ENCODE data around the gene KIF14.
A peak's percentile ranks its signal among the peaks of the same experiment; 100 is the strongest.
"Not testable (repeated sequence)": the region's sequence is repeated elsewhere in the genome, so short reads cannot be mapped to it uniquely, and the experiment has no call there.

The KIF14 gene

DNA sequence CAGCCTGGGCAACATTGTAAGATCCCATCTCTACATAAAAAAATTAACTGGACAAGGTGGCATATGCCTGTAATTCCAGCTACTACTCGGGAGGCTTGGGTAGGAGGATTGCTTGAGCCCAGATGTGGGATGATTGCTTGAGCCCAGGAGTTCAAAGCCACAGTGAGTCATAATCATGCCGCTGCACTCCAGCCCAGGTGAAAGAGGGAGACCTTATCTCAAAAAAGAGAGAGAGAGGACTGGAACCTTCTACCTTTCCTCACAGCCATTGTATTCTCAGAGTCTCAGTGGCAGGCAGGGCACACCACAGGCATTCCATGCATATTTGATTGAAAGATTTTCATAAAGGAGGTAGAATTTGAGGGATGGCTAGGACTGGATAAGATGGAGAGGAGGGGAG lies 78.4 kb downstream of the KIF14 start:
- DNase-seq = no peak

DNA sequence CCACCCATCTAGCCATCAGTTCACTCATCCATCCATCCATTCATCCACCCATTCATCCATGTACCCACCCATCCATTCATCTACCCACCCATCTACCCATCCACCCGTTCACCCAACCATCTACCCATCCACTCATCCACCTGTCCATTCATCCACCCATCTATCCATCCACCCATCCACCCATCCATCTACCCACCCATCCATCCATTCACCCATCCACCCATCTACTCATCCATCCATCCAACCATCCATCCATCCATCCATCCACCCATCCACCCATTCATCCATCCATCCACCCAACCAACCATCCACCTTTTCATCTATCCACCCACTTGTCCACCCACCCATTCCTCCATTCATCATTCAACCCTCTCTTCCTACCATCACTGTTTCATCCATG lies 80.3 kb downstream of the KIF14 start:
- DNase-seq = no peak

DNA sequence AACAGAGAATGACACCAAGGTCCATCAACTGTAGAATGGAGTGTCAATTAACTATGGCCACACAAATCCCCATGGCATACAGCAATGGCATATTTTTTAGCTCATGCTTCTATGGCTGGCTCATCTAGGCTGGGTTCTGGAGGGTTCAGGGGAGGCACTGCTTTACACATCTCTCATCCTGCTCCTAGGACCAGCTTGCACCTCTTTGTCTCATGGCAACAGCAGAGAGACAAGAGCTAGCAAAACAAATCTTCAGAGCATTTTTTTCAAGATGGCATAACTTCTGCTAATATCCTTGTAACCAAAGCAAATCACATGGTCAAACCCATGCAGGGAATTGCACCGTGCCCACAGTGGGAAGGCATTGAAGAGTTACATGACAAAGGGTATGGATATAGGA lies 82.4 kb downstream of the KIF14 start:
- DNase-seq = no peak

DNA sequence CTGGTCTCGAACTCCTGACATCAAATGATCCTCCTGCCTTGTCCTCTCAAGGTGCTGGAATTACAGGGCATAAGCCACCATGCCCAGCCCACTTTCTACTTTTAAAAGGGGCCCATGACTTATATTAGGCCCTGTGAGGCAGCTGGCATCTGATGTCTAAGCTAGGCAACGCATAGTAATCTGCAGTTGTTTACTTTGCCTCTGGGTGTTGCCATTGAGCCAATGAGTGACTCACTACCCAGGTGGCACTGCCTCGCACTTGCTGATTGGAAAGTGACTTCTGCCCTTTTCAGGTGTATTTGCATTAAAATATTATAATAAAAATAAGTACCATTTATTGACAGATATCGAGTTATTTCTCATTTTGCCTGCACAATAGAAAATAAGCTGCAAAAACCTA lies 84.9 kb downstream of the KIF14 start:
- no peak for DNase-seq

DNA sequence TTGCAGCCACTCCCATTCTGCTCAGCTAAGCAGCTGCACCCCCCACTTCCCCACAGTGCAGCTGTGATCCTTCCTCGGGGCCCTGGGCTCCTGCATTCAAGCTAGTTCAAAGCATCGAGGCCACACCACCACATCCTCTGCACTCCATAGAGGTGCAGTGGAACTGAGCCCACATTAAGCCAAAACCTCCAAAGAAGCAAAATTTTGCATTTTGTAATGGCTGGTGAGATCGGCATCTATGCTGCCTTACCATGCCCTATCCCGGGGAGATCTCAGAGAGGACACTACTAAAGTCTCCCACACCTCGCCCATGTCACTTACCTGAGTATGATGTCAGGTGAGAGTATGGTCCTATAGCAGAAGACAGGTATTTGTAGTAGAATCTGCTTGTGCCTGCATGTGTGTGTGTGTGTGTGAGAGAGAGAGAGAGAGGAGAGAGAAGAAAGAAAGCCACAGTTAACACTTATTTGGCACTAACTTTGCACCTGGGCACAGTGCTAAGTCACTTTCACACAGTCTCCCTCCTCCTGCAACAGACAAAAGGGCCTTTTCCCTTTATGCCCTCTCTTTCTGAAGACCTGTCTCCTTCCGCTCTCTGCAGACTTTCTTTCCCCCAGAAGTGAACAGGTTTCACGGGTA lies 89.8 kb downstream of the KIF14 start:
- DNase-seq = no peak

DNA sequence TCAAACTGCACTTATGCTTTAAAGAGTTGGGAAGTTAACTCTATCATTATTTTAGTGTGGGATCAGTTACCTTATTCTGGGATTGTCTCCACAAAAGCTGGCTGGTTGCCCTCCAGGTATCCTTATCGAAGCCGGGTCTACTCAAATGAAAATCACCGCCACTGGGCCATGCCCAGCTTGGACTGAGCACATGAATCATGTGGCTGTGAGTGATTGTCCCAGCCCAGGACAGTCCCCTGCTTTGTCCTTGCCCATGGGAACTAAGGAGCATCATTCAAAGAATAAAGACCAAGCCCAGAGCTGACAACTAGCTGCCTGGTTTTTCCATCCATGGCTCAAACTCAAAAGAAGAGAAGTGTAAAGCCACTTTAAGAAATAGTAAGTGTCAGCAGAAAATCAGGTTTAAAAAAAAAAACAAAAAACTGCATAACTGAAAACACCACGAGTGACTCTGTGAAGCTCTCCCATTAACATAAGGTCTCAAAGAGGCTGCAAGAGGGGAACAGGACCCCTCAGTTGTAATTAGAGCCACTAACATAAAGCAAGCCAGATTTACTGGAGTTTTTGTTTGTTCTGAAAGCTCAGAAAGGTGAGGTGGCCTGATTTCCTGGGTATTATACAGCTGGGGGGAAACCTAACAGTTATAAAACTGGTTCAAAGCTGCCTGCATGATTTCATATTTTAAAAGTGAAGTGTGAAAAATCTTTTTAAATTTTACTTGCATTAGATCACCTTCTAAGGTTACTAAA lies 91.5 kb downstream of the KIF14 start:
- no peak for DNase-seq

DNA sequence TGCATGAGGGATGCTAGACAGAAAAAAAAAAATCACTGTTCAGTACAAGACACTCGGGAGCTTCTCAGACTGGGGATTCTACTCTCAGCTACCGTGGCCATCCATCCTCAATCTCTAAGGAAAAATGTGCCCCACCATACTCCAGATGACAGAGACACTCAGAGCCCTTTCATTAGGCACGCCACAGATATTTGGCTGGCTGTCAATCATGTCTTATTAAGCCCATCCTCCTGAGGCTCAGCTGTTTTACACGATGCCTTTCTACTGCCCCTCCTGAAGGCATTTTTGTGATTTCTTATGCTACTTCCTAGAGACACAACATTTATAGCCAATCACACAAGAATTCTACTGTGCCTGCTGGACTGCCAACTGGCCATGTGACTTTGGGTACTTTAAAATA lies 92.9 kb downstream of the KIF14 start:
- DNase-seq = no peak

DNA sequence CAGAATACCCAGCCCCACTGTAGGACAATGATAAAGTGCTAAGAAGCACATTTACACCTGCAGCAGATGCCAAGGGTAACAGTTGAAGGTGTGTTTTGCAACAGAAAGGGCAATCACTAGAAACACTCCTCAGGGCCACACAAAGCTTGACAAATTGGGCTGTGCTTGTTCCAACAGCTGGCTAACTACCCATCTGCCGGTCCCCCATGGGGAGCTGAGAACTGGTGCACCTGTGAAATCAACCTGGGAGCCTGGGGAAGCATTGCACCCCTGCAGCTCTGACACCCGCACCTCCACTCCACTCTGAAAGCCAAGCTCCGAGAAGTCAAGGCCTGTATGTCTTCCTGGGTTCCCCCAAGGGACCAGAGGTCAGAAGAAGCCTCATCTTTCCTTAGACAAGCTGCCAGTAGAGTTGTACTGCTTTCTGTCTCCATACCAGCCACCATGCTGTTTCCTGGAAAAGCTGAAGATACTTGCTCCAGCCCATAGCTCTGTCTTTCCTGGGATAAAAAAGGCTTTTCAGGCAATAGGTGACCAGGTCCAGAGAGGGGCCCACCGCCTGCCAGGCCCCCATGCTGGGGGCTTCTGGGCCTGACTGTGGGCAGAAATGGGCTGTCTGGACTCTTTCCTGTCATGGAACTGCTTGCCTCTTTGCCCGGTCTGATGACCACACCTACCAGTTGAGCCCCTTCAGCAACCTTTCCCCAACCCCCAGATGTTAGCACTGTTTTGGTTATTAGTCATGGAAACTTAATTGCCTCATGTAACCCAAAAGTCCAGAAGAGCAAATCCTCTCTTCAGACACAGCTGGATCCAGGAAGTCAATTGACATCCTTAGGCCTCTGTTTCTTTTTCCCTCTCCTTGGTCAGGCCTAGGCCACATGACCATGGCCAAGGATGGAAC lies 93.6 kb downstream of the KIF14 start:
- no peak for DNase-seq

DNA sequence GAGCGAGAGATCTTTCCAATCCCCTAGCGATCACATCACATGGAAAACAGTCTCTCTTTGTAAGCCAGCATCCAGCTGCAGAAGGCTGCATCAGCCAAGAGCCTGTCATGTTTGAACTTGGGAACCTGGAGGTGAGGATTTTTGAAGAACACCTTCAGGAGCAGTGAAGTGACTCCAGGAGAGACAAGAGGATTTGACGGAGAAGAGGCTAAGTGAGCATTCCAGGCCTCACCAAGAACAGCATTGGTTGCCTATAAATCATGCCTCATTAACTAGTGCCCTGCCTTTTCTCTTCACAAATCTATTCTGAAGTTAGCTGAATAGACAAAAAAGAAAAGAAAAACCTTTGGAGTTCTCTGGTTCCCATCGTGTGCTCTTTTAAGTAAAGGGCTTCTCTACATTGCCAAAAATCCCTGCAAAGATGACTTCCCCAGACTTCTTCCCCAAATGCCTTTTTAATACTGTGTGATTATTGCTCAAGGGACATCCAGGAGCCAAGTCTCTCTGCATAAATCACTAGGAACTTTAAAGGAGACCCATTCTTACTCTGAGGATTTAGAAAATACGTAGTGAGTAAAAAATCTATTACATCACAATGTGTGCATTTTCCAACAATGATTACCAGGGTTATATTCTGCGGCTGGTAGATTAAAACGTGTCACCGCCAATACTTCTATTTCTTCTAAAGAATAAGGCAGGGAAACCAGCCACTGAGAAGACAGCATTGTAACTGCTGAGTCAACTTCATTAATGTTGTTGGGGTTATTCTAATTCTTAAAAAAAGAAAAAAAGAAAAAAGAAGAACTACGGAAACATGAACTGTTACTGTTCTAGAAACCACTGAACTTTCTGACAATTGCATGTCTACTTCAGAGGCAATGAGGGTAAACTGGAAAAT lies 95.2 kb downstream of the KIF14 start:
- no peak for DNase-seq

DNA sequence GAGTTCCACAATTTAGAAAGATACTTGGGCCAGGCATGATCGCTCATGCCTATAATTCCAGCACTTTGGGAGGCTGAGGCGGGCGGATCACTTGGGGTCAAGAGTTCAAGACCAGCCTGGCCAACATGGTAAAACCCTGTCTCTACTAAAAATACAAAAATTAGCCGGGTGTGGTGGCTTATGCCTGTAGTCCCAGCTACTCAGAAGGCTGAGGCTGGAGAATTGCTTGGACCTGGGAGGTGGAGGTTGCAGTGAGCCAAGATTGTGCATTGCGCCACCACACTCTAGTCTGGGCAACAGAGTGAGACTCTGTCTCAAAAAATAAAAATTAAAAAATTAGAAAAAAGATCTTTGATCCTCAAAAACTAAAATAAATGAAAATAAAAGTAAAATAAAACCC lies 96.0 kb downstream of the KIF14 start:
- DNase-seq = not testable (repeated sequence)

DNA sequence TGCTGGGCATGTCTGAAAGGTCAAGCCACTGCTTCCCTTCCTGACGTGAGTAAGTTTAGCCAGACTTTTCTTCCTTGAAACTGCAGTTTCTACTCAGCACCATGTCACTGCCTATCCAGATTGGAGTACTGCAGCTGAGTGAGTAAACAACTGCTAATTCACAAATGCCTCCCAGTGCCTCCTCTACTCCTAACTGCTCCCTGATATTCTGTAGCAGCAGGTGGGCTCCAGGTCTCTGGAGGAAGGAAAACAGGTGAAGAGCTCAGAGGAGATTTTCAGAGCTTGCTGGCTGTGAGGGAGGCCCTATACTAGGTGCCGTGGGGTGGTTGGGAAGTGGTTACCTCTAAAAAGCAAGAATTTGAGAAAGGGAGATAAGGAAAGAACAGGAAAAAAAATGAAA lies 96.5 kb downstream of the KIF14 start:
- no peak for DNase-seq

DNA sequence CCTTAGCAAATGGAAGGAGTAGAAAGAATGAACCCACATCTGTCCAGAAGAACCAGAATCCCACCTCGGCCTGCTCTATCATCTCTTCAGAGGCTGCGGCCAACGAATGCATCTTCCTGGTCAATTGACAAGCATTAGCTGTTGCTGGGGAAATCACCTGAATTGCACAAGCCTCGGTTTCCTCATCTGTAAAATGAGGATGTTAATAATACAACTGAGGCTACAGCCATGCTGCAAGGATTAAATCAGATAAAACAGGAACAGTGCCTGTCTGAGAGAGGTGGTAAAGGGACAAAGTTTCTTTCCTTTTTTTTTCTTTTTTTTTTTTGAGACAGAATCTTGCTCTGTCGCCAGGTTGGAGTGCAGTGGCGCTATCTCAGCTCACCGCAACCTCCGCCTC lies 99.8 kb downstream of the KIF14 start:
- DNase-seq = no peak

DNA sequence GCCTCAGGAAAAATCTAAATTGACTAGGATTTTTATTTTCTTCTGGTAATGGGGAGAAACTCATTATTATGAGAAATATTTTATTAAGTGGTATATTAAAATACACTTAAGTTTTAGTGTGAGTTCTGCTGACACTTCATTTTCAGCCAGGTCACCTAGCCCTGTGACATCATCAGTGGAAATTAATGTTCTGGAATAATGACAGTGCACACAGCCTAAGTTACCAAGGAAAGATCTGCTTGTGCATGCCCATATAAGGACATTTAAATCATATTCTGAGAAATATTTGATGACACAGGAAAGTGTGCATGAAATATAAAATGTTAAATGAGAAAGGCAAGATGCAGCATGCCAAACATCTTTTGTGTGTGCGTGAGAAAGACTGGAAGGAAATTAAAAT lies 102.0 kb downstream of the KIF14 start:
- no peak for DNase-seq

DNA sequence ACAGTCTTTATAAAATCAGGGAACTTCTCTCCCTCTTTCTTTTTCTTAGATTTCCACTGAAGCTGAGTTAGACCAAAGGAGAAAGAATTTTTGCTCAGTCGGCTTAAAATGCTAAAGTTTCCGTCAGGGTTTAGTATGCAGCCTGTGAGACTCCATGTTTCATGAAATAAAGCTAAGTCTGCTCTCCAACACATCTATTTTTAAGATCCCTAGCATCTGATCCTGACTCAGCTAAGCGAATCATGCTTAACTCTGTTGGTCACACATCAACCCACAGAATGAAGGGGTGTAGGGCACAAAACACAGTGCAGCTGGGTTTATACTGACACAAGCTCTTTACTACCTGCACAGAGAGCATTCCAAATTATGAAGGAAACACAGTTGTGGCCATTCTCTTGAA lies 108.4 kb downstream of the KIF14 start:
- DNase-seq = no peak

DNA sequence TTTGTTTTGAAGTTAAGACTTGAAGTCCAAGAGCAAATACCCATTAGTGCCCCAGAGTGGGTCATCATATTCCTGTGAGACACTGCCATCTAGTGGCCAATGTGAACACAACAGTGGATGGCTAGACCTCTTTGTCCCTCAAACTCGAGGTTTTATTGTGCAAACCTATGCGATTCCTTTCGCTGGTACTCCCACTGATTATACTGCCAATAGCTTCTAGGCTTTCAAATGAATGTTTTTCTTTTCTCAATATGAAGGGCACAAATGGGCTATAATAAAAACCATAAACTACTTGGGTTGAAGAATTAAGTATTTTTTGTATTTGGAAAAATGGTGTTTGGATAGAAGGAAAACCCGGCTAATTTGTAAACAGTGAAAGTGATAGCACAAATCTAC lies 110.3 kb downstream of the KIF14 start:
- peak; percentile 60 for DNase-seq

DNA sequence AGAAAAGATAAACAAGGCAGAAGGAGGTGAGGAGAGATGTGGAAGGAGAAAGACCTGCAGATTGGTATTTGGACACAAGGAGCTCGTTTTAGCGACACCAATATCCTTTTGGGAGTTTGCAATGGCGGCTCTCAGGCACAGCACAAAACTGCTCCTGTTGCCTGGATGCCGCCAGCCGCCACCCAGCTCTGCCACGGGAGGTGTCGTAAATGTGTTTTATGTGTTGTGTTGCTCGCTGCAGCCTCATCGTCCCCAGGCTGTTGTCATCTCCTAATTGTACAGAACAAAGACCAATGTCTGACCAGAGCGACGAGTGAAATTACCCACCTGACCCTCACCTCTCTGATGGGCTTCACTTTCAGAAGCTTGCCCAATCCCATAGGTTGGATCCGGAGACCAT lies 114.1 kb downstream of the KIF14 start:
- DNase-seq = no peak

DNA sequence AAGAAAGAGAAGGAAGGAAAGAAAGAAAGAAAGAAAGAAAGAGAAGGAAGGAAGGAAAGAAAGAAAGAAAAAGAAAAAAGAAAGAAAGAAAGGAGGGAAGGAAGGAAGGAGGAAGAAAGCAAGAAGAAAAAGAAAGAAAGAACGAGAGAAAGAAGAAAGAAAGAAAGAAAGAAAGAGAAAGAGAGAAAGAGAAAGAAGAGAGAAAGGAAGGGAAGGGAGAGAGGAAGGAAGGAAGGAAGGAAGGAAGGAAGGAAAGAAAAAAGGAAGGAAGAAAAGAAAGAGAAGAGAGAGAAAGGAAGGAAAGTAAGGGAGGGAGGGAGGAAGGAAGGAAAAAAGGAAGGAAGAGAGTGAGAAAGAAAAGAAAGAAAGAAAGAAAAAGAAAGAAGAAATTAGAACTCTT lies 115.3 kb downstream of the KIF14 start:
- no peak for DNase-seq
